SK-N-SH treated with all-trans-retinoic acid at 6 μM for 48 hours (cell line): ENCODE measurements around the gene CAMK2N2.
A peak's percentile ranks its signal among the peaks of the same experiment; 100 is the strongest.

Experiments
- ATAC-seq: fragments of 200-7000 bp; cut with Tn5 transposase; 3 replicates; pipeline ENCODE4 v1.9.1; 2020; ENCODE audit warnings: mild to moderate bottlenecking, moderate library complexity
- ARNTL ChIP-seq: fragments of 450-650 bp; formaldehyde crosslinking; IDR thresholded peaks from 2 replicates; pipeline ENCODE4 v1.5.0; 2020; ENCODE audit warnings: low read depth, mild to moderate bottlenecking, moderate library complexity, borderline replicate concordance
- BACH2 ChIP-seq: fragments of 250-450 bp; sonication (Bioruptor Pico); IDR thresholded peaks from 2 replicates; pipeline ENCODE4 v1.9.0; 2021; ENCODE audit warnings: mild to moderate bottlenecking, borderline replicate concordance
- CREB5 ChIP-seq: fragments of 250-450 bp; sonication (Bioruptor Pico); IDR thresholded peaks from 2 replicates; pipeline ENCODE4 v1.5.1; 2020; ENCODE audit warnings: low read depth, mild to moderate bottlenecking, moderate library complexity
- ESRRG ChIP-seq: fragments of 250-450 bp; sonication (Bioruptor Pico); IDR thresholded peaks from 2 replicates; pipeline ENCODE4 v1.6.1; 2021; ENCODE audit warnings: mild to moderate bottlenecking
- GLIS3 ChIP-seq: fragments of 250-450 bp; sonication (Bioruptor Pico); IDR thresholded peaks from 2 replicates; pipeline ENCODE4 v1.5.0; 2020; ENCODE audit warnings: mild to moderate bottlenecking, moderate library complexity
- ISL1 ChIP-seq: fragments of 250-450 bp; sonication (Bioruptor Pico); IDR thresholded peaks from 2 replicates; pipeline ENCODE4 v2.1.2; 2022; ENCODE audit warnings: mild to moderate bottlenecking, moderate library complexity
- OSR1 ChIP-seq: fragments of 250-450 bp; sonication (Bioruptor Pico); IDR thresholded peaks from 2 replicates; pipeline ENCODE4 v1.8.0; 2022; ENCODE audit warnings: moderate library complexity, mild to moderate bottlenecking, inconsistent platforms
- POU6F1 ChIP-seq: fragments of 250-450 bp; sonication (Bioruptor Pico); IDR thresholded peaks from 2 replicates; pipeline ENCODE4 v1.8.0; 2021; ENCODE audit warnings: low read depth, mild to moderate bottlenecking, moderate library complexity, borderline replicate concordance
- PPARA ChIP-seq: fragments of 250-450 bp; sonication (Bioruptor Pico); IDR thresholded peaks from 2 replicates; pipeline ENCODE4 v1.5.0; 2020; ENCODE audit warnings: mild to moderate bottlenecking, borderline replicate concordance
- RARB ChIP-seq: fragments of 250-450 bp; sonication (Bioruptor Pico); IDR thresholded peaks from 2 replicates; pipeline ENCODE4 v1.8.0; 2021; ENCODE audit warnings: mild to moderate bottlenecking, moderate library complexity
- TOX ChIP-seq: fragments of 250-450 bp; sonication (Bioruptor Pico); IDR thresholded peaks from 2 replicates; pipeline ENCODE4 v1.8.0; 2021; ENCODE audit warnings: mild to moderate bottlenecking, moderate library complexity, borderline replicate concordance
- ZC3H10 ChIP-seq: fragments of 250-450 bp; sonication (Bioruptor Pico); IDR thresholded peaks from 2 replicates; pipeline ENCODE4 v1.5.1; 2021; ENCODE audit warnings: mild to moderate bottlenecking, moderate library complexity
- ZFP3 ChIP-seq: fragments of 250-450 bp; sonication (Bioruptor Pico); IDR thresholded peaks from 2 replicates; pipeline ENCODE4 v1.5.0; 2020; ENCODE audit warnings: mild to moderate bottlenecking, moderate library complexity
- ZNF565 ChIP-seq: fragments of 450-650 bp; formaldehyde crosslinking; conservative IDR thresholded peaks from 2 replicates; pipeline ENCODE4 v1.5.0; 2020; ENCODE audit warnings: low read depth, mild to moderate bottlenecking, moderate library complexity
- ZNF70 ChIP-seq: fragments of 450-650 bp; formaldehyde crosslinking; IDR thresholded peaks from 2 replicates; pipeline ENCODE4 v1.5.0; 2020; ENCODE audit warnings: mild to moderate bottlenecking, moderate library complexity
- ZNF8 ChIP-seq: fragments of 450-650 bp; formaldehyde crosslinking; IDR thresholded peaks from 2 replicates; pipeline ENCODE4 v1.5.0; 2020; ENCODE audit warnings: mild to moderate bottlenecking, moderate library complexity
- TF ChIP-seq, protein P1 (sequence below): fragments of 250-450 bp; sonication (Bioruptor Pico); IDR thresholded peaks from 2 replicates; pipeline ENCODE4 v1.5.1; 2021; ENCODE audit warnings: mild to moderate bottlenecking, moderate library complexity
- TF ChIP-seq, protein P2 (sequence below): fragments of 250-450 bp; sonication (Bioruptor Pico); IDR thresholded peaks from 2 replicates; pipeline ENCODE4 v1.5.0; 2020; ENCODE audit warnings: mild to moderate bottlenecking, moderate library complexity
- TF ChIP-seq, protein P3 (sequence below): fragments of 250-450 bp; sonication (Bioruptor Pico); IDR thresholded peaks from 2 replicates; pipeline ENCODE4 v1.8.0; 2020; ENCODE audit warnings: mild to moderate bottlenecking, moderate library complexity, borderline replicate concordance

The CAMK2N2 gene

GRCh38 chr3:184248454-184249411, 12.6 kb downstream of the CAMK2N2 start, which contains the start of gene ALG3:
Gene ALG3, minus strand, starts transcription at chr3:184248962. Its CDS starts 22 bp downstream, at chr3:184248940.
- ATAC-seq = peak; percentile 68
- TF ChIP-seq ISL1 (CRISPR knock-in tag) (no peak), ZNF70 (CRISPR knock-in tag) (no peak), GLIS3 (CRISPR knock-in tag) (no peak), BACH2 (CRISPR knock-in tag) (no peak), ARNTL (no peak), ZNF565 (CRISPR knock-in tag) (no peak), OSR1 (CRISPR knock-in tag) (no peak), RARB (CRISPR knock-in tag) (no peak), PPARA (CRISPR knock-in tag) (no peak), ZC3H10 (CRISPR knock-in tag) (no peak), CREB5 (no peak), ESRRG (CRISPR knock-in tag) (no peak), TOX (CRISPR knock-in tag) (no peak), POU6F1 (CRISPR knock-in tag) (no peak)
- TF ChIP-seq, protein P1, sequence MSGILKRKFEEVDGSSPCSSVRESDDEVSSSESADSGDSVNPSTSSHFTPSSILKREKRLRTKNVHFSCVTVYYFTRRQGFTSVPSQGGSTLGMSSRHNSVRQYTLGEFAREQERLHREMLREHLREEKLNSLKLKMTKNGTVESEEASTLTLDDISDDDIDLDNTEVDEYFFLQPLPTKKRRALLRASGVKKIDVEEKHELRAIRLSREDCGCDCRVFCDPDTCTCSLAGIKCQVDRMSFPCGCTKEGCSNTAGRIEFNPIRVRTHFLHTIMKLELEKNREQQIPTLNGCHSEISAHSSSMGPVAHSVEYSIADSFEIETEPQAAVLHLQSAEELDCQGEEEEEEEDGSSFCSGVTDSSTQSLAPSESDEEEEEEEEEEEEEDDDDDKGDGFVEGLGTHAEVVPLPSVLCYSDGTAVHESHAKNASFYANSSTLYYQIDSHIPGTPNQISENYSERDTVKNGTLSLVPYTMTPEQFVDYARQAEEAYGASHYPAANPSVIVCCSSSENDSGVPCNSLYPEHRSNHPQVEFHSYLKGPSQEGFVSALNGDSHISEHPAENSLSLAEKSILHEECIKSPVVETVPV = no peak
- TF ChIP-seq, protein P2, sequence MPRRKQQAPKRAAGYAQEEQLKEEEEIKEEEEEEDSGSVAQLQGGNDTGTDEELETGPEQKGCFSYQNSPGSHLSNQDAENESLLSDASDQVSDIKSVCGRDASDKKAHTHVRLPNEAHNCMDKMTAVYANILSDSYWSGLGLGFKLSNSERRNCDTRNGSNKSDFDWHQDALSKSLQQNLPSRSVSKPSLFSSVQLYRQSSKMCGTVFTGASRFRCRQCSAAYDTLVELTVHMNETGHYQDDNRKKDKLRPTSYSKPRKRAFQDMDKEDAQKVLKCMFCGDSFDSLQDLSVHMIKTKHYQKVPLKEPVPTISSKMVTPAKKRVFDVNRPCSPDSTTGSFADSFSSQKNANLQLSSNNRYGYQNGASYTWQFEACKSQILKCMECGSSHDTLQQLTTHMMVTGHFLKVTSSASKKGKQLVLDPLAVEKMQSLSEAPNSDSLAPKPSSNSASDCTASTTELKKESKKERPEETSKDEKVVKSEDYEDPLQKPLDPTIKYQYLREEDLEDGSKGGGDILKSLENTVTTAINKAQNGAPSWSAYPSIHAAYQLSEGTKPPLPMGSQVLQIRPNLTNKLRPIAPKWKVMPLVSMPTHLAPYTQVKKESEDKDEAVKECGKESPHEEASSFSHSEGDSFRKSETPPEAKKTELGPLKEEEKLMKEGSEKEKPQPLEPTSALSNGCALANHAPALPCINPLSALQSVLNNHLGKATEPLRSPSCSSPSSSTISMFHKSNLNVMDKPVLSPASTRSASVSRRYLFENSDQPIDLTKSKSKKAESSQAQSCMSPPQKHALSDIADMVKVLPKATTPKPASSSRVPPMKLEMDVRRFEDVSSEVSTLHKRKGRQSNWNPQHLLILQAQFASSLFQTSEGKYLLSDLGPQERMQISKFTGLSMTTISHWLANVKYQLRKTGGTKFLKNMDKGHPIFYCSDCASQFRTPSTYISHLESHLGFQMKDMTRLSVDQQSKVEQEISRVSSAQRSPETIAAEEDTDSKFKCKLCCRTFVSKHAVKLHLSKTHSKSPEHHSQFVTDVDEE (CRISPR knock-in tag) = no peak

GRCh38 chr3:184242297-184242685, 19.1 kb downstream of the CAMK2N2 start:
- ATAC-seq = no peak; the same call in 2 of the 3 replicates
- TF ChIP-seq, protein P2 (CRISPR knock-in tag) = no peak
- TF ChIP-seq, protein P1 = no peak
- TF ChIP-seq OSR1 (CRISPR knock-in tag) (no peak), ZNF8 (no peak), TOX (CRISPR knock-in tag) (no peak), ISL1 (CRISPR knock-in tag) (no peak), CREB5 (no peak), POU6F1 (CRISPR knock-in tag) (no peak), ZNF70 (CRISPR knock-in tag) (no peak), BACH2 (CRISPR knock-in tag) (no peak), GLIS3 (CRISPR knock-in tag) (no peak), ZFP3 (CRISPR knock-in tag) (no peak), PPARA (CRISPR knock-in tag) (no peak), ZC3H10 (CRISPR knock-in tag) (no peak)
- TF ChIP-seq, protein P3, sequence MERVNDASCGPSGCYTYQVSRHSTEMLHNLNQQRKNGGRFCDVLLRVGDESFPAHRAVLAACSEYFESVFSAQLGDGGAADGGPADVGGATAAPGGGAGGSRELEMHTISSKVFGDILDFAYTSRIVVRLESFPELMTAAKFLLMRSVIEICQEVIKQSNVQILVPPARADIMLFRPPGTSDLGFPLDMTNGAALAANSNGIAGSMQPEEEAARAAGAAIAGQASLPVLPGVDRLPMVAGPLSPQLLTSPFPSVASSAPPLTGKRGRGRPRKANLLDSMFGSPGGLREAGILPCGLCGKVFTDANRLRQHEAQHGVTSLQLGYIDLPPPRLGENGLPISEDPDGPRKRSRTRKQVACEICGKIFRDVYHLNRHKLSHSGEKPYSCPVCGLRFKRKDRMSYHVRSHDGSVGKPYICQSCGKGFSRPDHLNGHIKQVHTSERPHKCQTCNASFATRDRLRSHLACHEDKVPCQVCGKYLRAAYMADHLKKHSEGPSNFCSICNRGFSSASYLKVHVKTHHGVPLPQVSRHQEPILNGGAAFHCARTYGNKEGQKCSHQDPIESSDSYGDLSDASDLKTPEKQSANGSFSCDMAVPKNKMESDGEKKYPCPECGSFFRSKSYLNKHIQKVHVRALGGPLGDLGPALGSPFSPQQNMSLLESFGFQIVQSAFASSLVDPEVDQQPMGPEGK (CRISPR knock-in tag) = no peak
